Vagina (tissue), 2 donors: ENCODE results near the gene RAB11FIP4. TPM values are rescaled to one million over a fixed set of nuclear protein-coding genes. Genes with fewer than 3 reads are reported as not detected.
"Not testable (repeated sequence)": the region's sequence is repeated elsewhere in the genome, so short reads cannot be mapped to it uniquely, and the experiment has no call there.

Experiments used
- DNase-seq, 2 donors: peaks; one replicate each; pipeline ENCODE4 v3.0.0-alpha.2; 2017; ENCODE audit errors: extremely low spot score in 2 of 2
- H3K27ac ChIP-seq: fragments of 200-600 bp; sonication (generic); one replicate; pipeline ENCODE4 v1.5.1; 2019
- H3K27me3 ChIP-seq: fragments of 200-600 bp; sonication (generic); one replicate; pipeline ENCODE4 v1.5.1; 2019
- H3K36me3 ChIP-seq, 2 donors: fragments of 200-600 bp; sonication (generic); one replicate each; pipeline ENCODE4 v1.5.1; 2017 to 2019
- H3K4me1 ChIP-seq: fragments of 200-600 bp; sonication (generic); one replicate; pipeline ENCODE4 v1.5.1; 2019
- H3K4me3 ChIP-seq, 2 donors: fragments of 200-600 bp; sonication (generic); 1 replicate in 1 of 2; 2 replicates in 1 of 2; pipeline ENCODE4 v1.5.1; 2016 to 2019
- H3K9me3 ChIP-seq: fragments of 200-600 bp; sonication (generic); one replicate; pipeline ENCODE4 v1.5.1; 2019
- CTCF ChIP-seq, 3 experiments: fragments of 450-650 bp in 2 of 3; fragments of 200-600 bp in 1 of 3; sonication (generic) in 1 of 3; IDR thresholded peaks; one replicate each; pipeline ENCODE4 v1.5.1; 2017 to 2019; ENCODE audit warnings: antibody characterized with exemption in 3 of 3, mild to moderate bottlenecking in 2 of 3, moderate library complexity in 2 of 3
- POLR2A ChIP-seq, 2 donors: fragments of 450-650 bp; IDR thresholded peaks; one replicate each; pipeline ENCODE4 v1.6.1; 2017; ENCODE audit warnings: antibody characterized with exemption in 2 of 2, mild to moderate bottlenecking in 2 of 2, moderate library complexity in 2 of 2
- POLR2AphosphoS5 ChIP-seq, 2 donors: sonication (generic); formaldehyde crosslinking; IDR thresholded peaks; one replicate each; pipeline ENCODE4 v1.9.0; 2017; ENCODE audit warnings: antibody characterized with exemption in 2 of 2, mild to moderate bottlenecking in 2 of 2, low read depth in 1 of 2; ENCODE audit not compliant: insufficient read depth in 1 of 2
- intact Hi-C: fragments of 100-400 bp; cut with DNase I; formaldehyde crosslinking; loops from one replicate; pipeline ENCODE4 v1.15.1; 2023
- total RNA-seq: library from RNA; depleted of rRNA; stranded (reverse); fragments of >200 nt; gene quantifications from one replicate; pipeline ENCODE4 v1.2.3, GENCODE V29; 2016

The RAB11FIP4 gene
- total RNA-seq, result 11.0 TPM

GRCh38 chr17:31391496-31391949 lies at the start of gene RAB11FIP4:
Gene RAB11FIP4, plus strand, starts transcription at chr17:31391675. Its CDS starts 178 bp downstream, at chr17:31391853.
- H3K27me3 ChIP-seq, result no peaks in the 10 kb centered on the region
- H3K9me3 ChIP-seq, result no peaks in the 10 kb centered on the region
- no peaks in the 10 kb centered on the region for H3K36me3 ChIP-seq
- H3K27ac ChIP-seq, result no peak within 1 kb of the TSS
- peaks cover 18% of the 10 kb centered on the region for H3K4me1 ChIP-seq
- intact Hi-C loops, result no loop called here
- H3K4me3 ChIP-seq, result peak within 1 kb of the TSS; percentile 53 to 55
- TF ChIP-seq POLR2AphosphoS5 (IDR thresholded peaks at IDR 0.05; ENCODE audit: insufficient read depth in 1 of 2, low read depth in 1 of 2) (no peak), POLR2A (IDR thresholded peaks at IDR 0.05) (no peak), CTCF (IDR thresholded peaks at IDR 0.05) (no peak)
- DNase-seq, result no peak

GRCh38 chr17:31345191-31345747 lies 46.2 kb upstream of the RAB11FIP4 start:
- DNase-seq, H3K9me3 ChIP-seq, H3K27me3 ChIP-seq, intact Hi-C loops, H3K27ac ChIP-seq, H3K4me1 ChIP-seq, H3K4me3 ChIP-seq: not testable (repeated sequence)
- peaks cover 0 to 26% of the 10 kb centered on the region in 2 donors for H3K36me3 ChIP-seq

GRCh38 chr17:31349454-31349853 lies 42.0 kb upstream of the RAB11FIP4 start:
- Histone ChIP-seq H3K4me1 (no peaks in the 10 kb centered on the region), H3K27me3 (no peaks in the 10 kb centered on the region), H3K9me3 (no peaks in the 10 kb centered on the region), H3K4me3 (no peak overlapping the region), H3K27ac (no peak overlapping the region), H3K36me3 (peaks cover 0 to 47% of the 10 kb centered on the region in 2 donors)
- no peak for TF ChIP-seq POLR2A (IDR thresholded peaks at IDR 0.05)
- DNase-seq, result no peak
- intact Hi-C loops, result no loop called here

GRCh38 chr17:31355935-31356334 lies 35.5 kb upstream of the RAB11FIP4 start:
- intact Hi-C loops, result no loop called here
- TF ChIP-seq POLR2A (IDR thresholded peaks at IDR 0.05) (no peak), POLR2AphosphoS5 (IDR thresholded peaks at IDR 0.05; ENCODE audit: insufficient read depth in 1 of 2, low read depth in 1 of 2) (no peak), CTCF (IDR thresholded peaks at IDR 0.05) (no peak)
- no peaks in the 10 kb centered on the region for H3K27me3 ChIP-seq
- no peak for DNase-seq
- no peak overlapping the region for H3K27ac ChIP-seq
- no peak overlapping the region for H3K4me3 ChIP-seq
- H3K4me1 ChIP-seq, result no peaks in the 10 kb centered on the region
- H3K36me3 ChIP-seq, result peaks cover 0 to 40% of the 10 kb centered on the region in 2 donors
- no peaks in the 10 kb centered on the region for H3K9me3 ChIP-seq

- no peak for DNase-seq
- no peak overlapping the region for H3K27ac ChIP-seq
- no peaks in the 10 kb centered on the region for H3K9me3 ChIP-seq
- intact Hi-C loops, result no loop called here
- no peak for TF ChIP-seq CTCF (IDR thresholded peaks at IDR 0.05)
- TF ChIP-seq POLR2A (IDR thresholded peaks at IDR 0.05), result no peak
- TF ChIP-seq POLR2AphosphoS5 (IDR thresholded peaks at IDR 0.05; ENCODE audit: insufficient read depth in 1 of 2, low read depth in 1 of 2), result no peak
- peaks cover 0 to 36% of the 10 kb centered on the region in 2 donors for H3K36me3 ChIP-seq
- H3K4me3 ChIP-seq, result no peak overlapping the region
- no peaks in the 10 kb centered on the region for H3K4me1 ChIP-seq
- no peaks in the 10 kb centered on the region for H3K27me3 ChIP-seq
These were observed 34.4 kb upstream of the RAB11FIP4 start for GRCh38 chr17:31357091-31357490.

GRCh38 chr17:31357839-31358394 lies 33.6 kb upstream of the RAB11FIP4 start:
- H3K27me3 ChIP-seq, result no peaks in the 10 kb centered on the region
- intact Hi-C loops, result no loop called here
- no peak overlapping the region for H3K4me3 ChIP-seq
- H3K4me1 ChIP-seq, result no peaks in the 10 kb centered on the region
- no peak for TF ChIP-seq POLR2A (IDR thresholded peaks at IDR 0.05)
- TF ChIP-seq CTCF (IDR thresholded peaks at IDR 0.05), result no peak
- no peak for TF ChIP-seq POLR2AphosphoS5 (IDR thresholded peaks at IDR 0.05; ENCODE audit: insufficient read depth in 1 of 2, low read depth in 1 of 2)
- peaks cover 0 to 28% of the 10 kb centered on the region in 2 donors for H3K36me3 ChIP-seq
- no peak for DNase-seq
- no peaks in the 10 kb centered on the region for H3K9me3 ChIP-seq
- H3K27ac ChIP-seq, result no peak overlapping the region
